NOMO-1 (cell line): ENCODE results near the gene HDDC2.
A peak's percentile ranks its signal among the peaks of the same experiment; 100 is the strongest.

Source experiments
- DNase-seq, 2 experiments: peaks; one replicate each; lab custom pipeline; 2025; ENCODE audit not compliant: unreplicated experiment in 2 of 2; lab: John Stamatoyannopoulos, UW

HDDC2 gene

GRCh38 chr6:125273251-125273650 lies 28.5 kb downstream of the HDDC2 start:
- DNase-seq, result no peak

- DNase-seq, result no peak
These were observed 30.1 kb downstream of the HDDC2 start for GRCh38 chr6:125271486-125272159.

GRCh38 chr6:125270380-125270779 lies 31.4 kb downstream of the HDDC2 start:
- DNase-seq, result no peak

- DNase-seq, result no peak
These were observed 32.3 kb downstream of the HDDC2 start for GRCh38 chr6:125269328-125269985.

- no peak for DNase-seq
These were observed 33.0 kb downstream of the HDDC2 start for GRCh38 chr6:125268765-125269164.

GRCh38 chr6:125267806-125268523 lies 33.8 kb downstream of the HDDC2 start:
- DNase-seq, result no peak

GRCh38 chr6:125264476-125264875 lies 37.3 kb downstream of the HDDC2 start:
- no peak for DNase-seq

GRCh38 chr6:125262016-125263013 lies 39.5 kb downstream of the HDDC2 start:
- DNase-seq, result no peak

- no peak for DNase-seq
These were observed 42.4 kb downstream of the HDDC2 start for GRCh38 chr6:125259354-125259736.

GRCh38 chr6:125258651-125259353 lies 43.0 kb downstream of the HDDC2 start:
- peak; percentile 61 to 90 for DNase-seq

GRCh38 chr6:125257351-125257750 lies 44.4 kb downstream of the HDDC2 start:
- DNase-seq, result no peak

GRCh38 chr6:125255201-125255600 lies 46.6 kb downstream of the HDDC2 start:
- no peak for DNase-seq

GRCh38 chr6:125254321-125254720 lies 47.4 kb downstream of the HDDC2 start:
- DNase-seq, result no peak

- DNase-seq, result no peak
These were observed 47.9 kb downstream of the HDDC2 start for GRCh38 chr6:125253881-125254280.

GRCh38 chr6:125252891-125253290 lies 48.9 kb downstream of the HDDC2 start:
- no peak for DNase-seq

GRCh38 chr6:125251516-125252220 lies 50.1 kb downstream of the HDDC2 start:
- DNase-seq, result no peak

GRCh38 chr6:125250511-125250910 lies 51.3 kb downstream of the HDDC2 start:
- no peak for DNase-seq

GRCh38 chr6:125248136-125248535 lies 53.6 kb downstream of the HDDC2 start:
- DNase-seq, result no peak

GRCh38 chr6:125246566-125246965 lies 55.2 kb downstream of the HDDC2 start:
- DNase-seq, result no peak
